SK-N-MC (cell line): ENCODE measurements around the gene CMIP.

Experiments used
- EZH2 ChIP-seq: fragments of 200-600 bp; sonication (generic); IDR thresholded peaks from one replicate; pipeline ENCODE4 v1.6.1; 2017; ENCODE audit warnings: antibody characterized with exemption
- POLR2AphosphoS5 ChIP-seq: IDR thresholded peaks from 2 replicates; pipeline ENCODE4 v1.6.1; 2012; ENCODE audit warnings: mild to moderate bottlenecking, low read depth, low read length, borderline replicate concordance

DNA sequence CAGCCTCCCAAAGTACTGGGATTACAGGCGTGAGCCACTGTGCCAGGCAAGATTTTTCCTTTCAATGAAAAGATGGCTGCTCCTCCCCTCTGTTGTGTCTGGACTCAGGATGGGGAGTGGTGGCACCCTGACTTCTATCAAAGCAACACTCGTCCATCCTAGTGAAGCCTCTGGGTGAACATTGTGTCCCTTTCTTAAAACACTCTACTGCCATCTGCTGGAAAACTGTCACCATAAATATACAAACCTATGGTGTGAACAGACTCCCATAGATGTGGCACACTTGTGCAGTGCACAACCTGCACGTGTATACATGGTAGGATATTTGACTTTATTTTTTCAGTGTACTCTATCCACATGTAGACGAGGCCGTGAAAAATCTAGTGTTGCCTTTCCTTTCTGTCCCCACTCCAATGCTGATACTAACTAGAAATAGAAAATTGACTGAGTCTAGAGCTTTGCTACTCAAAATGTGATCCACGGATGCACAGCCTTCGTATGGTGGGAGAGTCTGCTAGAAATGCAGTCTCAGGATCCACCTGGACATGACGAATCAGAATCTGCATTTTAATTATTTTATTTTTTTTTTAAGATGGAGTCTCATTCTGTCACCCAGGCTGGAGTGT, 278.6 kb downstream of the CMIP start:
- TF ChIP-seq POLR2AphosphoS5 (no peak), EZH2 (no peak)
